ENCODE data around the gene CEP70.
"Not testable (repeated sequence)": the region's sequence is repeated elsewhere in the genome, so short reads cannot be mapped to it uniquely, and the experiment has no call there.

Gene CEP70

GRCh38 chr3:138547342-138547975 is 46.6 kb downstream of the CEP70 start:
- in situ Hi-C loops (cut with HindIII; ENCODE audit: low pct_ligation_motif_present, low pct_unique_long_range_greater_than_20kb, low sequenced_read_pairs): no loop called here
- no peak for DNase-seq

DNA sequence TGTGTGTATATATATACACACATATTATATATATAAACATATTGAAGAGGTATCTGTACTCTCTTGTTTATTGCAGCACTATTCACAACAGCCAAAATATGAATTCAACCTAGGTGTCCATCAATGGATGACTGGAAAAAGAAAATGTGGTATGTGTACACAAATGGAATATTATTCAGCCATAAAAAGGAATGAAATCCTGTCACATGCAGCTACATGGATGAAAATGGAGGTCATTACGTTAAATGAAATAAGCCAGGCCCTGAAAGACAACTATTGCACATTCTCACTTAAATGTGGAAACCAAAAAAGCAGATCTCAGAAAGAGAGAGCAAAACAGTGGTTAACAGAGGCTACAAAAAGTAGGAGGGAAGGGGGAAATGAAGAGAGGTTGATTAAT is 49.5 kb downstream of the CEP70 start:
- in situ Hi-C loops (cut with HindIII; ENCODE audit: low pct_ligation_motif_present, low pct_unique_long_range_greater_than_20kb, low sequenced_read_pairs): no loop called here
- DNase-seq: no peak

DNA sequence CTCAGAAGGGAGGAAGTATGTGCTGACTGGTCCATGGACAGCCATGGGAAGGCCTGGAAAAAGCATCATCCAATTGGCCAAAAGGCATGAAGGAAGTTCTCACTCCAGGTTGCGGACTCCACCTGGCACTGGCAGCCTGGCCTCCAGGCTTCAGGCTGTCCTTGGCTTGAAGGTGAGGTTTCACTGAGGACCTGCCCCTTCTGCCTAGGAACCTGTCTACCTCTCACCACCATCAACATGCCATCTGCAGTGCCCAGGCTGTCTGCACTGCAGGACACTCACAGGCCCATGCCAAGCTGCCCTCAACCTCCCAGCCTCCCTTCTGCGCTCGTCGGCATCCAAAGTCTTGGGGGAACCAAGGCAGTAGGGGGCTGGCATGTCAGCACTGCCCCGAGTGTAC is 51.1 kb downstream of the CEP70 start:
- in situ Hi-C loops (cut with HindIII; ENCODE audit: low pct_ligation_motif_present, low pct_unique_long_range_greater_than_20kb, low sequenced_read_pairs): no loop called here
- DNase-seq: no peak

GRCh38 chr3:138539352-138539751 is 54.7 kb downstream of the CEP70 start:
- in situ Hi-C loops (cut with HindIII; ENCODE audit: low pct_ligation_motif_present, low pct_unique_long_range_greater_than_20kb, low sequenced_read_pairs): no loop called here
- DNase-seq: no peak

DNA sequence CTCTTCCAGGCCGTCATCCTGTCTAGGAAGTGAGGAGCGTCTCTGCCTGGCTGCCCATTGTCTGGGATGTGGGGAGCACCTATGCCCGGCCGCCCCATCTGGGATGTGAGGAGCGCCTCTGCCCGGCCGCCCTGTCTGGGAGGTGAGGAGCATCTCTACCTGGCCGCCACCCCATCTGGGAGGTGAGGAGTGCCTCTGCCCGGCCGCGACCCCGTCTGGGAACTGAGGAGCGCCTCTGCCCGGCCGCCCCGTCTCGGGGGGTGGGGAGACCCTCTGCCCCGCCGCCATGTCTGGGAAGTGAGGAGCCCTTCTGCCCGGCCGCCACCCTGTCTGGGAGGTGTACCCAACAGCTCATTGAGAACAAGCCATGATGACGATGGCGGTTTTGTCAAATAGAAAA is 72.6 kb downstream of the CEP70 start:
- DNase-seq; in situ Hi-C loops (cut with HindIII; ENCODE audit: low pct_ligation_motif_present, low pct_unique_long_range_greater_than_20kb, low sequenced_read_pairs): not testable (repeated sequence)

- in situ Hi-C loops (cut with HindIII; ENCODE audit: low pct_ligation_motif_present, low pct_unique_long_range_greater_than_20kb, low sequenced_read_pairs): no loop called here
- no peak for DNase-seq
These were observed 80.8 kb downstream of the CEP70 start for GRCh38 chr3:138513090-138513843.

GRCh38 chr3:138511945-138512344 is 82.1 kb downstream of the CEP70 start:
- in situ Hi-C loops (cut with HindIII; ENCODE audit: low pct_ligation_motif_present, low pct_unique_long_range_greater_than_20kb, low sequenced_read_pairs): no loop called here
- no peak for DNase-seq

DNA sequence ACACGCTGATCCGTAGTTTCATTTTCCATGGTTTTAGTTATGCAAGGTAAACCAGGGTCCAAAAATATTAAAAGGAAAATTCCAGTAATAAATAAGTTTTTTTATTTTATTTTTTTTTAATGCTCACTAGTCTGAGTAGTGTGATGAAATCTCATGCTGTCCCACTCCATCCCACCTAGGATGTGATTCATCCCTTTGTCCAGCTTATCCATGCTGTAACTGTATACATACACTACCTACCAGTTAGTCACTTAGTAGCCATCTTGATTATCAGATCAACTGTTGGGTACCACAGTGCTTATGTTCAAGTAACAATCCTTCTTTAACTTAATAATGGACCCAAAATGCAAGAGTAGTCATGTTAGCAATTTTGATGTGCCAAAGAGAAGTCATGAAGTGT is 84.5 kb downstream of the CEP70 start:
- in situ Hi-C loops (cut with HindIII; ENCODE audit: low pct_ligation_motif_present, low pct_unique_long_range_greater_than_20kb, low sequenced_read_pairs): no loop called here
- no peak for DNase-seq

DNA sequence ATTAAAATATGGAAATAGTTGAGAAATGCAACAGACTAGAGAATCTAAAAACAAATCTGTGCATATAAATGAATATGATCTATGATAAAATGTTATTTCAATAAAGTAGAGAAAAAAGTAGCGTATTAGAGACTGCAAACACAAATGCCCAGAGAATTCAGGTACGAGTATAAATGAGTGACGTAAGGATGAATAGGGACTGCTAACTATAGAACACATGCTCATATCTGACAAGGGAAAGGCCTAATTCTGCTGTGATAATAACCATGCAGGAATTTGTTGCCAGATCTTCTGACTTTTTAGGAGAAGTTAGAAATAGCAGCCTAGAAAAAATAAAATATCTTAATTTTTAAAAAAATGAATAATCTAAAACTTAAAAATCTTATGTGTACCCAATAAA is 86.5 kb downstream of the CEP70 start:
- in situ Hi-C loops (cut with HindIII; ENCODE audit: low pct_ligation_motif_present, low pct_unique_long_range_greater_than_20kb, low sequenced_read_pairs): no loop called here
- no peak for DNase-seq

DNA sequence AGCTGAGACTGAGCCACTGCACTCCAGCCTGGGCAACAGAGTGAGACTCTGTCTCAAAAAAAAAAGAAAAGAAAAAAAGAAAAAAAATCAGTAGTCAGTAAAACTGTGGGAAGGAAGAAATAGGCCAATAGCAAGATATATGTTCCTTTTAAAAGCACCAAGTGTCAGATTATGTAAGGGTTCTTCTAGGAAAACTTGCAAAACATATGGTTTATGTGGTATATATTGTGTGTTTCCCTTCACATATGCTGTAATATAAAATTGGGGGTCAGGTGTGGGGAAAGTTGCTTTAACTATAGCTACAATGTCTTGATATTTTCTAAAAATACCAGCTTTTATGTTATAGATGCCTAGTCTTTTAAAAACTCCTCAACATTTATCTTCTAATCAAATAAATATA is 95.1 kb downstream of the CEP70 start:
- in situ Hi-C loops (cut with HindIII; ENCODE audit: low pct_ligation_motif_present, low pct_unique_long_range_greater_than_20kb, low sequenced_read_pairs): no loop called here
- DNase-seq: no peak

- in situ Hi-C loops (cut with HindIII; ENCODE audit: low pct_ligation_motif_present, low pct_unique_long_range_greater_than_20kb, low sequenced_read_pairs): no loop called here
- DNase-seq: no peak
These were observed 96.2 kb downstream of the CEP70 start for GRCh38 chr3:138497851-138498250.

DNA sequence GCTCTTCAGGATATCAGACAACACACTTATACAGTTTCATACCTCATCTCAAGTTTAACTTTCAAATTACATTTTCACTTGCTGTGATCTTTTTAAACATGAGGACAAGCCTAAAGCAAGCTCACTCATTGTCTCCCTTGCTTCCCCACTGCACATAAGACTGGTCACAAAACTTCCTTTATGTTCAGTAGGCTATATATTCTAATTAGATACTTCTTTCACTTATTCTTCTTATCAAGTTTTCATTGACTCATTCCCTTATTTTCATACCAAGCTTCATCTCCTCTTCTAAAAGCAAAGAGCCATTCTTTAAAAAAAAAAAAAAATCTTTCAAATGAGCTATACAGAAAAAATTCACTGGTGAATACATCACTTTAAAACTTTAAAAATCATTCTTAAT is 97.0 kb downstream of the CEP70 start:
- no peak for DNase-seq
- in situ Hi-C loops (cut with HindIII; ENCODE audit: low pct_ligation_motif_present, low pct_unique_long_range_greater_than_20kb, low sequenced_read_pairs): no loop called here

GRCh38 chr3:138496436-138496835 is 97.6 kb downstream of the CEP70 start:
- in situ Hi-C loops (cut with HindIII; ENCODE audit: low pct_ligation_motif_present, low pct_unique_long_range_greater_than_20kb, low sequenced_read_pairs): no loop called here
- DNase-seq: no peak

DNA sequence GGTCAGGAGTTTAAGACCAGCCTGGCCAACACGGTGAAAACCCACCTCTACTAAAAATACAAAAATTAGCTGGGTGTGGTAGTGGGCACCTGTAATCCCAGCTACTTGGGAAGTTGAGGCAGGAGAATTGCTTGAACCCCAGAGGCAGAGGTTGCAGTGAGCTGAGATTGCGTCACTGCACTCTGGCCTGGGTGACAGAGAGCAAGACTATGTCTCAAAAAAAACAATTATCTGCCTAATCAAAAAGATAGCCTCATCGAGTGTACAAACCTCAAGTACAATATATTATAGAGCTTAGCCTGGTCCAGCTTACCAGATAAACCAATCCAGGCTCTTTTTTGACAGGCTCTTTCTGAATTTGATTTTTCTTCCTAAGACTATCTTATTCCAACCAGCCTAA is 98.4 kb downstream of the CEP70 start:
- DNase-seq; in situ Hi-C loops (cut with HindIII; ENCODE audit: low pct_ligation_motif_present, low pct_unique_long_range_greater_than_20kb, low sequenced_read_pairs): not testable (repeated sequence)

- no peak for DNase-seq
- in situ Hi-C loops (cut with HindIII; ENCODE audit: low pct_ligation_motif_present, low pct_unique_long_range_greater_than_20kb, low sequenced_read_pairs): no loop called here
These were observed 99.5 kb downstream of the CEP70 start for GRCh38 chr3:138494607-138494929.

DNA sequence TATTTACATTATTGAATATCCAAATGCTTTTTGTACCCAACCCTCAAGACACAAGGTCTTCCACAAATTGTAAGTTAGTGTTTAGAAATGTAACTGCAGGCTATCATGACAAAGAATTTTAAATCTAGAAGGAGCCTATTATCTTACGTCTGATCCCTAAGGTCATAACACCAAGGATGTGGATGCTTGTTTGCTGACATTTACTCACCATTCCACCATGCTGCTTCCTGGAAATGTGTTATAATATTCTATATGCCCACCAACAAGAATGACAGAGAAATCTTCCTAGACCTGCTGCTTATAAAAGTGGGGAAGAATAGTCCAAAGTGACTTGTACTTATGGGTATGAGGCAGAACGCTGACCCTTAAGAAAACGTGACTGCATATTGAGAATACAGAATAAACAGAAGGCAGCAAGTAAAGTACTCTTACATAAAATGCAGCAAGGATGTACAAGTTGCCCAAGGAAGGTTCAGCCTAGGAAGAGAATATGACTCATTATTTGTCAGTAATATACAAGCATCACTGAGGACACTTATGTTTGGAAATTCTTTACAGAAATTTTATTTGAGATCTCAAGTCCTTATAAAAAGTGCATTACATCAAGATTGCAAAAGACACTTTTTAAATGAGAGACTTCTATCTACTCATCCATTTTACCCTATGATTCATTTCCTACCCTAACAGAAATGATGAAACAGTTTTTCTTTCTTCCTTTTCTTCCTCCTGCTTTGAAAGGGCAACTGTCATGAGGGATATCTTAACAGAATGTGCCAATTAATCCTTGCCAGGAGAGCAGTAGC is 100.1 kb downstream of the CEP70 start:
- peak; percentile 0 for DNase-seq
- in situ Hi-C loops (cut with HindIII; ENCODE audit: low pct_ligation_motif_present, low pct_unique_long_range_greater_than_20kb, low sequenced_read_pairs): no loop called here

DNA sequence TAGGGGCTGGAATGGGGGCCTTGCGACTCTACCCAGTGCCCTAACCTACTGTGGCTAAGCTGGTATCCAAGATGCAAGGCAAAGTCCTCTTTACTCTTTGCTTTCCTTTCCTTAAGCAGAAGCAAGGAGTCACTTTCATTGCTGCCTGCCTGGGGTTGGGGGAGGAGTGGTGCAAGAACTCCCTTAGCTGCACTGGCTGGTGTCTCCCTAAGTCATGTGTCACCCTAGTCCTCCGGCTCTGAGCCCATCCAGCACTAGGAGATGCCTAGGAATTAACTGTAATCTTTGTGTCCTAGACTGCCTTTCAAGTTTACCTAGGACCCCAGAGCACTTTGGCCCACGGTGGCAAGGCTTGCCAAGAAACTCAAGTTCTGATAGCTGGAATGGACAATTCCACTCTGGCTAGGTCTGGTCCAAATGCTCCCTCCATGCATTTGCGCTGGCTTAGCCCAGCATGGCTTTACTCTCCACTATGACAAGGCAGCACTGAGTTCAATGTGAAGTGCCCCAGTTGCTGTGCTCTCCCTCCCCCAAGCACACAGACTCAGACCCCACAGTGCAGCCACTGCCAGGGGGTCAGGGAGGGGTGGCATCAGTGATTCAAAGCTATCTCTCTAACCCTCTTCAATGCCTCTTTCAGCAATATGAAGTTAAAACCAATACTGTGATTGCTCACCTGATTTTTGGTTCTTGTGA is 100.9 kb downstream of the CEP70 start:
- in situ Hi-C loops (cut with HindIII; ENCODE audit: low pct_ligation_motif_present, low pct_unique_long_range_greater_than_20kb, low sequenced_read_pairs): no loop called here
- no peak for DNase-seq

GRCh38 chr3:138491971-138492370 is 102.1 kb downstream of the CEP70 start:
- in situ Hi-C loops (cut with HindIII; ENCODE audit: low pct_ligation_motif_present, low pct_unique_long_range_greater_than_20kb, low sequenced_read_pairs): no loop called here
- no peak for DNase-seq

DNA sequence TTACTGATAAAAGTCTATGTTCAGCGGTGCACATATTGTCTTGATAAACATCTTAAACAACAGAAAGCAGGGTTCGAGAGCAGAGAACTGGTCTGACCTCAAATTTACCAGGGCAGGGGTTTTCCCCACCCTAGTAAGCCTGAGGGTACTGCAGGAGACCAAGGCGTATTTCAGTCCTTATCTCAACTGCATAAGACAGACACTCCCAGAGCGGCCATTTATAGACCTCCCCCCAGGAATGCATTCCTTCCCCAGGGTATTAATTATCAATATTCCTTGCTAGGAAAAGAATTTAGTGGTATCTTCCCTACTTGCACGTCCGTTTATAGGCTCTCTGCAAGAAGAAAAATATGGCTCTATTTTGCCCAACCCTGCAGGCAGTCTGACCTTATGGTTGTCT is 107.5 kb downstream of the CEP70 start:
- in situ Hi-C loops (cut with HindIII; ENCODE audit: low pct_ligation_motif_present, low pct_unique_long_range_greater_than_20kb, low sequenced_read_pairs); DNase-seq: not testable (repeated sequence)

Measured in ACHN (cell line).